Fibroblast of lung (primary cell): ENCODE data around the gene CALHM5.

Experiments used
- CTCF ChIP-seq, 2 donors: IDR thresholded peaks in 1 of 2; conservative IDR thresholded peaks in 1 of 2; 1 replicate in 1 of 2; 2 replicates in 1 of 2; pipeline ENCODE4 v1.5.1; 2011 to 2012; ENCODE audit warnings: low read length in 2 of 2, control low read depth in 1 of 2, inconsistent platforms in 1 of 2, low read depth in 1 of 2, mild to moderate bottlenecking in 1 of 2
- EZH2 ChIP-seq: IDR thresholded peaks from 2 replicates; pipeline ENCODE4 v1.5.1; 2012; ENCODE audit warnings: low read length, control low read depth, mild to moderate bottlenecking; ENCODE audit errors: missing control alignments

GRCh38 chr6:116482780-116483179 is 28.7 kb upstream of the CALHM5 start:
- no peak for TF ChIP-seq CTCF (conservative IDR thresholded peaks at IDR 0.05 in 1 of 2, IDR thresholded peaks at IDR 0.05 in 1 of 2; ENCODE audit: low read depth in 1 of 2, low read length in 2 of 2)
- no peak for TF ChIP-seq EZH2
